HG02642 (cell line): Measurements from ENCODE around the gene RAB10.
"Not testable (repeated sequence)": the region's sequence is repeated elsewhere in the genome, so short reads cannot be mapped to it uniquely, and the experiment has no call there.

Experiments
- ATAC-seq: cut with Tn5 transposase; IDR thresholded peaks from one replicate; pipeline ENCODE4 v1.9.1; 2021; ENCODE audit warnings: mild to moderate bottlenecking; ENCODE audit not compliant: unreplicated experiment, poor library complexity

The RAB10 gene

DNA sequence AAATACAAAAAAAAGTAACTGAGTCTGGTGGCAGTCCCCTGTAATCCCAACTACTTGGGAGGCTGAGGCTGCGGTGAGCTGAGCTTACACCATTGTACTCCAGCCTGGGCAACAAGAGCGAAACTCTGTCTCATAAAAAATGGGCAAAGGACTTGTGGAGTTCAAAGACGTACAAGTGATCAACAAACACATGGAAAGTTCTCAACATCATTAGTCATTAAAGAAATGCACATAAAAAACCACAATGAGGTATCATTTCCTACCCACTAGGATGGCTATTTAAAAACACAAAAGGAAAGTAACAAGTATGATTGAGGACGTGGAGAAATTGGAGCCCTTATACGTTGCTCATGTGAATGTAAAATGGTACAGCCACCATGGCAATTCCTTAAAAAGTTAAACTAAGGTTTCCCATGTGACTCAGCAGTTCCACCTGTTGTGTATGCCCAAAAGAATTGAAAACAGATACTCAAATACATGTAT, 52.3 kb downstream of the RAB10 start:
- ATAC-seq, result no peak

DNA sequence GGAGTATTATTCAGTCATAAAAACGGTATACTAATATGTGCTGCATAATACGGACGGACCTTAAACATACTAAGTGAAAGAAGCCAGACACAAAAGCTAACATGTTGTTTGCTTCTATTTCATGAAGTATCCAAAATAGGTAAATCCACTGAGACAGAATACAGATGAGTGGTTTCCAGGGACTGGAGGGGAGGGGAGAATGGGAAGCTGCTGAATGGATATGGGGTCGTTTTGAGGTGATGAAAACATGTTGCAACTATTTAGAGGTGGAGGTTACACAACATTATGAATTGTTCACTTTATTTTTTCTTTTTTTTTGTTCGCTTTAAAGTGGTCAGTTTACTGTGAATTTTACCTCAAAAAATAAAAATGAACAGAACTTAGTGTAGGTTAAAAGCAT, 52.9 kb downstream of the RAB10 start:
- no peak for ATAC-seq

DNA sequence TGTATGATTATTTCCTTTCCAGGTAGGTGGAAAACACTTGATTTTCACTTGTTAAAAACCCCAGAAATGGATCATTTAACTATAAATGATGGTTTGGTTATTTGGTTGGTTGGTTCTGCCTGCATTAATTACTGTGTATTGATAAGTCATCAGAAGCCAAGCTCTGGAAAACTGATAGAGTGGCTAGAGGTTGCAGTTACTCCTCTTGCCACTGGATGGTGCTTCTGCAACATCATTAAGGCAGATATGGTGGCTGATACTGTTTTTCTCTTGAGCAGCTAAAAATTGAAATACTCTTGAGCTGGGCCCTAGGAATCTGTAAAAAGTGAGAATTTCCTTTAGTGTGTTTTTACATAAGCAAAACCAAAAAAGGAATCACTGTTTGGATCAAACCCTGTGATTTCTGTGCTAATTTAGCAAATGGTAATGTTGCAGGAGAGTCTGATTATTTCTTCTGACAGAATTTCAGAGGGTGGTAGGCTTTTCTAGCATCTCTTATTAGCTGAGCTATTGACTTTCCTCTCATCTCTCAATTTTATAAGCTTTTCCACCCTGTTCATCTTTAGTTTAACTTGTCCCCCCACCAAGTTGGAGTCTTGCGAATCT, 54.3 kb downstream of the RAB10 start:
- ATAC-seq, result no peak

DNA sequence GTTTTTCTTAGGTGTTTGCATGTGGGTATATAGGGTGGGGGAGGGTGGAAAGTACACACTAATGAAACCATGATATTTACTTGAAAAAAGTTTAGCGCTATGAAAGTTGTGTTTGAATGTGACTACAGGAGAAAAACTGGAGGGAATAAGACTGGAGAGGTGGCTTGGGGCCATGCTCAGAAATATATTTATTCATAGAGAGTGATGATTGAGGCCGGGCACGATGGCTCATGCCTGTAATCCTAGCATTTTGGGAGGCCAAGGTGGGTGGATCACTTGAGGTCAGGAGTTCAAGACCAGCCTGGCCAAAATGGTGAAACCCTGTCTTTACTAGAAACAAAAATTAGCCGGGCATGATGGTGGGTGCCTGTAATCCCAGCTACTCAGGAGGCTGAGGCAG, 55.0 kb downstream of the RAB10 start:
- not testable (repeated sequence) for ATAC-seq

DNA sequence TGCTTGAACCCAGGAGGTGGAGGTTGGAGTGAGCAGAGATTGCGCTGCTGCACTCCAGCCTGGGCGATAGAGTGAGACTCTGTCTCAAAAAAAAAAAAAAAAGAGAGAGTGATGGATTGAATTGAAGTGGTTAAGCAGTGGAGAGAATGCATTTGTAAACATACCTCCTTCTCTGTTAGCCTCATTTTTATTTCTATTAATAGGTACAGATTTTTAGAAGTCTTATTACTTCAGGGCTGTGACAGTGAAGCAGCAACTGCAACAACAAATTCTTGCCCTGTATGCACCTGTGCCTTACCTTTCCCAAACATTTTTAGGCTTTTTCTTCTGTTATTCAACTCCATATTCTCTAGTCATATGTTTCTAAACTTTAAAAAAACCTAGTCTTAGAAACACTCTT, 55.5 kb downstream of the RAB10 start:
- no peak for ATAC-seq

DNA sequence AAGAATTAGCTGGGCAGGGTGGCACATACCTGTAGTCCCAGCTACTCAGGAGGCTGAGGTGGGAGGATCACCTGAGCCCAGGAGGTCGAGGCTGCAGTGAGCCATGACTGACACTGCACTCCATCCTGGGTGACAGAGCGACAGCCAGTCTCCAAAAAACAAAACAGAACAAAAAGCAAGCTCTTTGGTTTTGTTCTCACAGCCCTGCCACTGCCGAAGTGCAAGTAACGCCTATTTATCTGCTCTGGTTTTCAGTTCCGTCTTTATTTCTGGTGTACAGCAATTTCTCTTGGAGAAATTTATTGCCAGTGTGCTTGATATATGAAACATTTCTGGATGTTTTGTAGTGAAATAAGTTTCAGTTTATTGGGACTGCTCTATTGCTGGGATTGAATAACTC, 61.9 kb downstream of the RAB10 start:
- ATAC-seq, result no peak

DNA sequence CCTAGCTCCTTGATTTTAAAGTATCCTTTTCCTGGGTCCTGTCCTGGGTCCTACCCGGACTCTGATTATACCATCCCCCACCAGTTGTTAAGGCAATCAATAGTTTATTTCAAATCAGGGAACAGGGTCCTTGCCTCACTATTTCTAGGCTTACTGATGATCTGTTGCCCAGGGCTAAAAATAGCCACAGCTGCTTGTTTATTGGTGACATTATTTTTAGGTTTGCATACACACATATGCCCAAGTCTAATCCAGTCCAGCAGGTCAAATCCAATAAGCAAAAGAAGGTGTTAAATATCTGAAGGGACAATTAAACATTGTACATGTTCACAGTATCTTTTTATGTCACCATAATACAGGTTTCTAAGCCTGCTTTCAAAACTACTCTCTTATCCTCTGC, 66.0 kb downstream of the RAB10 start:
- ATAC-seq, result no peak

DNA sequence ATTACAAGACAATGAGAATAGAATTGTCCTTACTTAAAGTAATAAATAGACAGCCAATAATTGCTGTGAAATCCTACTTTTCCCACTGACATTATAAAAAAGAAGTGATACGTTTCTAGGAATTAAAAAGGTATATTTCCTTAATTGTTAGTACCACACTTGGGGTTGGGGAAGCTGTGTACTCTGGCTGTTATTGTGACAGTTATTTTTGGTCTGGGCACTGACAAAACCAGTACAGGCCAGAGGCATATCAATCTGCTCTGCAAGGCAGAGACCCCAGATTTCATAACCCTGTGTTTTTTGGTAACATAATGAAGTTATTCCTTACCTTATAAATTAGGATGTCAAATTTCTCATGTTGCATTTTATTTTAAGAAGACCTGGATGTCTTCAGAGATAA, 66.5 kb downstream of the RAB10 start:
- ATAC-seq, result no peak

DNA sequence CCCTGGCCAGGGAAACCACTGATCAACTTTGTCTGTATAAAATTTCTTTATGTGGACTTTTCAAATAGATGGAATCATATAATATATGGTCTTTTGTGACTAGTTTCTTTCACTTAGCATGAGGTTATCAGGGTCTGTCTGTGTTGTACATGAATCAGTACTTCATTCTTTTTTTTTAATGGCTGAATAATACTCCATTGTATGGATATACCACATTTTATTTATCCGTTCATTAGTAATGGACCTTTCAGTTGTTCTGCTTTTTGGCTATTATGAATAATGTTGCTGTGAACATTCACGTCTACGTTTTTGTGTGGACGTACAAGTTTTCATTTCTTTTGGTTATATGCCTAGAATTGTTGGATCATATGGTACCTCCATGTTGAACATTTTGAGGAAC, 69.9 kb downstream of the RAB10 start:
- ATAC-seq, result no peak

DNA sequence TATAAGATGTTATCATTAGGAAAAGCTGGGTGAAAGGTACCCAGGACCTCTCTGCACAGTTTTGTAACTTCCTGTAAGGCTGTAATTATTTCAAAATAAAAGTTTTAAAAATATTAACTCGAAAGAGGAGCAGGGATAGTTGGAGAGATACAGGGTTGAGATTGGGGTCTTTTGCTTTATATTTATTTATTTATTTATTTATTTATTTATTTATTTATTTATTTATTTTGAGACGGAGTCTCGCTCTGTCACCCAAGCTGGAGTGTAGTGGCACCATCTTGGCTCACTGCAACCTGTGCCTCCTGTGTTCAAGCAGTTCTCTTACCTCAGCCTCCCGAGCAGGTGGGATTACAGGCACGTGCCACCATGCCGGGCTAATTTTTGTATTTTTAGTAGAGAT, 74.8 kb downstream of the RAB10 start:
- ATAC-seq, result not testable (repeated sequence)

DNA sequence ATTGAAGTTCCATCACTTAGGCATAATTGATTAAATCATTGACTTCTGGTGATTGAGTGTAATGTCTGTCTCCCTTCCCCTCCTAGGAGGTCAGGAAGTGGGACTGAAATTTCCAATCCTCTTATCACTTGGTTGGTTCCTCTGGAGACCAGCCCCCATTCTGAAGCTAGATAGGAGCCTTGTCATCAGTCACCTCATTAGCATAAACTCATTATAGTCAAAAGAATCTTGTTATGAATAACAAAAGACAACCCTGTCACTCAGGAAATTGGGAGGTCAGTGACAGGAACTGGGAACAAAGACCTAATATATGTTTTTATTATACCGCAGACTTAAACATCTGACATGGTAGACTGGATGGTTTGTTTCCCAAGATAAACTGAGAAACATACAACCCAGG, 78.3 kb downstream of the RAB10 start:
- ATAC-seq, result no peak

DNA sequence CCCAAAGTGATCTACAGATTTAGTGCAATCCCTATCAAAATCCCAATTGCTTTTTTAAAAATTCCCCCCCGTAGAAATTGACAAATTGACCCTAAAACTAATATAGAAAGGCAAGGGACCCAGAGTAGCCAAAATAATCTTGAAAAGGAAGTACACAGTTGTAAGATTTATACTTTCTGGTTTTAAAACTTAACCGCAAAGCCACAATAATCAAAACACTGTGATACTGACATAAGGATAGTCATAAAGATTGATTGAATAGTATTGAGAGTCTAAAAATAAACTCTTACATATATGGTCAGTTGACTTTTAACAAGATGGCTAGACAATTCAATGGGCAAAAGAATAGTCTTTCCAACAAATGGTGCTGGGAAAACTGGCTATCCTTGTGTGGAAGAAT, 80.3 kb downstream of the RAB10 start:
- no peak for ATAC-seq

DNA sequence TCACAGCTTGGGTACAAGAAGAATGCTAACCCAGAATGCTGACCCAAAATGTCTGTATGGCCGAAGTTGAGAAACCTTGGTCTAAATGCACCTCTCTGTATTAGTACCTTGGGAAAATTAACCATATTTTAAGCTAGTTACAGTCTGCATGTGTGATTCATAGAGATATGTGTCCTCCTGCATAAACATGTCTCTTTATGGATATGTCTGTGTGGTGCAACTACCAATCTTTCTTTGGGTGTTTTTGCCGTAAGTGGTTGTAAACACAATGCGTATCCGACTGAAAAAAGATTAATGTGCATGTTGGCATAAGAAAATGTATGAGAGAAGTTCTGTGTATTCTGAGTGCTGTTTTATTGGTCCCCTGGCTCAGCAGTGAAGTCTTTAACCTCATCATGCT, 84.8 kb downstream of the RAB10 start:
- ATAC-seq, result no peak

DNA sequence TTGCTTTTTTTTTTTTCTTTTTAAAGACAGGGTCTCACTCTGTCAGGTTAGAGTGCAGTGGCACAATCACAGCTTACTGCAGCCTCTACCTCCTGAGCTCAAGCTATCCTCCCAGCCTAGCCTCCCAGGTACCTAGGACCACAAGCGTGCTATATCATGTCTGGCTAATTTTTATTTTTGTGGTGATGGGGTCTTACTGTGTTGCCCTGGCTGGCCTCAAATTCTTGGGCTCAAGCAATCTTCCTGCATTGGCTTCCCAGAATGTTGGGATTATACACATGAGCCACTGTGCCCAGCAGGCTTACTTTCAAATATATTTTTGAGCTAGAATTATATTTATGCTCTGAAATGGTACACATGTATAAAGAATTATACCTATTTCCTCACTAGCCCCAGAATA, 85.6 kb downstream of the RAB10 start:
- no peak for ATAC-seq

DNA sequence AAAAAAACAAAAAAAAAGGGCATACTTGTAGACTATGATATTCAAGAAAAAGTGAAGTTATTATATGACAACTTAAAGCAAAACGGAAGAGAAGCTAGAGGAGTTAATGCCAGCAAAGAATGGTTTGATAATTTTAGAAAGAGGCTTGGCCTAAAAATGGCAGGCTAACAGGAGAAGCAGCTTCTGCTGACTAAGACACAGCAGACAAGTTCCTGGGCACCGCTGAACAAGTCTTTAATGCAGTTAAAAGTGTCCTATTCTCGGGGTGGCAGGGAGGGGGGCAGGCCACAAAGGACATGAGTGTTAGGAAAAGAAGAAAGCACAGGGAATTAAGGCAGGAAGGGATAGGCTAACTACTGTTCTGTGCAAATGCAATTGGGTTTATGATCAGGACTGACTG, 88.7 kb downstream of the RAB10 start:
- ATAC-seq, result no peak

DNA sequence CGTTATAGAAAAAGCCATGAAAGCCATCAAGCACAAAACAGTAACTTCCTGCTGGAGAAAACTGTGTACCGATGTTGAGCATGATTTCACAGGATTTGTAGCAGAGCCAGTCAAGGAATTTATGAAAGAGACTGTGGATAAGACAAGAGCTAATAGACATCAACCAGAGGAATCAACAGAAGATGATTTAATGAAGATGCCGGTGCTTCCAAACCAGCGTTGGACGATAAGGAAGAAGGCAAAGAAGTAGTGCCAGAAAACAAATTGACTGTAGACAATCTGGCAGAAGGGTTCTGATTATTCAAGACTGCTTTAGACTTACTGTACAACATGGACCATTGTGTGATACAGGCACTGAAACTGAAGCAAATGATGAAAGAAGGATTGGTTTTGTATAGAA, 89.5 kb downstream of the RAB10 start:
- no peak for ATAC-seq

DNA sequence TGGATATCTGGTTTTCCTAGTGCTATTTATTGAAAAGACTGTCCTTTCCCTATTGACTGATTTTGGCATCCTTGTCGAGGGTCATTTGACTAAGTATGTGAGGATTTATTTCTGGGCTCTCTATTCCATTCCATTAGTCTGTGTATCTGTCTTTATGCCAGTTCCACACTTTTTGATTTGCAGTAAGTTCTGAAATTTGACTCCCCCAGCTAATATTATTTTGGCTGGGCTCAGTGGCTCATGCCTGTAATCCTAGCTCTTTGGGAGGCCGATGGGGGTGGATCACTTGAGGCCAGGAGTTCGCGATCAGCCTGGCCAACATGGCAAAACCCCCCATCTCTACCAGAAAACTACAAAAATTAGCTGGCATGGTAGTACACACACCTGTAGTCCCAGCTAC, 92.2 kb downstream of the RAB10 start:
- ATAC-seq, result no peak

DNA sequence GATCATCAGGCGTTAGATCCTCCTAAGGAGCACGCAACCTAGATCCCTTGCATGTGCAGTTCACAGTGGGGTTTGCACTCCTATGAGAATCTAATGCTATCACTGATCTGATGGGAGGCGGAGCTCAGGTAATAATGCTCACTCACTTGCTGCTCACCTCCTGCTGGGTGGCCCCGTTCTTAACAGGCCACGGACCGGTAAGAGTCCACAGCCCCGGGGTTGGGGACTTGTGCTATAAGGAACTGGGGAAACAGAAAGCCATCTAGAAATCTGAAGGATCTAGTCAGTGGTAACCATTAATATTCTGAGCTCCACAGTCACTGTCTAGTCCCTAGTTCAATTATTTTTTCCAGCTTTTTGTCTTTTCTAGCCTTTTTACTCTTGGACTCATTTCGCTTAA, 94.3 kb downstream of the RAB10 start:
- ATAC-seq, result no peak

DNA sequence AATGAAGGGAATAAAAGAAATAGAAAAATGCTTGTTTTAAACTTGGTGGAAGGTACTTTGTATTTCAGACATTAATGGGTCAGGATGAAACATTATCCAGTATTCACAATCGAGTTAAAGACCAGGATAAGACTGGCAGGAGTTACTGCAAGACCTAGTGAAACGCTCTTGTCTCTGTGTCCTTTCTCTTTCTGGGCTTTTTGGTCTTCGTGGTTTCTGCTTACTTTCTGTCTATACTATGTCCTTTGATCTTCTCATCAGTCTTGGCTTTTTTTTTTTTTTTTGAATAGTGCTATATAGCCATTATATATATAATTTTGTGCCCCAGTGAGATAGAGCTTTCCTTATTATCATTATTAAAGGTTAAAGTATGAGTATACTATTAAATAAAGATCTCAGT, 96.9 kb downstream of the RAB10 start:
- no peak for ATAC-seq

DNA sequence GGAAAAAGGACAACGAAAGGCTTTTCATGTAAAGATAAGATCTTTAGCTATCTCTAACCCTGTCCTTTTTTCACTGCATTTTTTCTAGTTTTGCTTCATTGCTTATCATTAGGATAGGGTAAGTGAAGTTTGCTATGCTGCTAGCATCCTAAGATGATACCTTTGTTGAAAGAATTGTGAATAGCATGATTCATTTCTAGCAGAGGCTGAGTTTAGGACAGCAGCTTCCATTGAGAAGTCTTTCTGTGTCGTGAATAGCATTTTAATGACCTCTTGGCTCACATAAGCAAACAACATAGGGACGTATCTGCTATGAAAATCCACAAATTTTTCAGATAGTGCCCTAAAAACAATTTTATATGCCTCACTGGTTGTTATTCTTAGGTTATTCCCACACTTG, 102.6 kb downstream of the RAB10 start:
- ATAC-seq, result no peak

DNA sequence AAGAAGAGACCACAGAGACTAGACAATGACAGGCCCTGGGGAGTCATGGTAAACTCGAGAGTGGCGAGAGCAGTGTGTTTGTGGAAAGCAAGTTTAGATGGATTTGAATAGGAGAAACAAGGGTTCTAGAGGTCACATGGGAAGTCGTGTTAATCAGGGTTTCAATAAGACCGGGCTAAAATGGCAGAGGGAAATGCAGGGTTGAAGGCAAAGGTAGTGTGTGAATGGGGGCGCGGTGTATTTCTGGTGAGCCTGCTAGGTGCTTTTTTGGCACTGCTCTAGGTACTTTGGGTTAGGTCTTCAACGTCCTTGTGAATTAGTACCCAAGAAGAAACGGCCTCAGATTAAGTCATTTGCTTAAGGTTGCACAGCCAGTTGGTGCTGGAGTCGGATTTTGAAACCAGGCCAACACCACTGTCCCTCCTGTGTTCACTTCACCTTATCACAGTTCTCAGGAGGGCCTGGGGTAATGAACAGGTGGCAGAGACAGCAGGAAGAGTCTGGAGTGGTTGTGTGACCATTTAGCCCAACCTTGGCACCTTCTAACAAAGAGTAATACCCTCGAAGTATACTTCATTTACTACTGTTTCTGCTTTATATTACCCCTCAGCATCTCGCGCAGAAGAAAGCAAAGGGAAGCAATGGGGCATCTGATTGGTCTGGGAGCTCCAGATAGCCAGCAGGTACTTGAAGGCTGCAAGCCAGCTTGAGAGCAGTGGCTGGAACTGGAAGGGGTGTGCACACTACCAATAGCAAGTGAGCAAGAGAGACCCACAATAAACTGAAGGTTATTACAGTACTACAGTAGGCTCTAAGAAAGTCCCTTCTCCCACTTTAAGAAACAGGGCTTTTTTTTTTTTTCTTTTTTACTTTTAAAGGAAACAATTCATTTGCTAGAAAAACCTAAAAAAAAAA, 105.6 kb downstream of the RAB10 start:
- ATAC-seq, result no peak
